Hepatocyte (in vitro differentiated cells): Measurements from ENCODE around the gene KDM4E. TPM values are rescaled to one million over a fixed set of nuclear protein-coding genes. Genes with fewer than 3 reads are reported as not detected.
A peak's percentile ranks its signal among the peaks of the same experiment; 100 is the strongest.

Experiments used
- DNase-seq: peaks from one replicate; pipeline ENCODE4 v3.0.0-alpha.2; 2016; ENCODE audit warnings: low spot score
- H2AFZ ChIP-seq: fragments of 200-600 bp; sonication (generic); 2 replicates; pipeline ENCODE4 v1.6.0; 2016; ENCODE audit warnings: antibody characterized with exemption, mild to moderate bottlenecking
- H3K27ac ChIP-seq: fragments of 200-600 bp; sonication (generic); 2 replicates; pipeline ENCODE4 v1.5.1; 2016; ENCODE audit warnings: mild to moderate bottlenecking
- H3K27me3 ChIP-seq: fragments of 200-600 bp; sonication (generic); 2 replicates; pipeline ENCODE4 v1.6.1; 2016
- H3K36me3 ChIP-seq: fragments of 200-600 bp; sonication (generic); replicated peaks from 2 replicates; pipeline ENCODE4 v1.5.1; 2016; ENCODE audit warnings: low read depth; ENCODE audit not compliant: insufficient read depth
- H3K4me1 ChIP-seq: fragments of 200-600 bp; sonication (generic); 2 replicates; pipeline ENCODE4 v1.5.1; 2016; ENCODE audit warnings: mild to moderate bottlenecking, moderate library complexity; ENCODE audit not compliant: insufficient read depth
- H3K4me2 ChIP-seq: fragments of 200-600 bp; sonication (generic); 2 replicates; pipeline ENCODE4 v1.6.0; 2016
- H3K4me3 ChIP-seq: fragments of 200-600 bp; sonication (generic); 2 replicates; pipeline ENCODE4 v1.5.1; 2016; ENCODE audit warnings: mild to moderate bottlenecking
- H3K79me2 ChIP-seq: fragments of 200-600 bp; sonication (generic); 2 replicates; pipeline ENCODE4 v1.6.0; 2017; ENCODE audit warnings: mild to moderate bottlenecking
- H3K9me2 ChIP-seq: fragments of 200-600 bp; sonication (generic); replicated peaks from 2 replicates; pipeline ENCODE4 v1.6.0; 2017; ENCODE audit warnings: mild to moderate bottlenecking; ENCODE audit not compliant: insufficient read depth
- H3K9me3 ChIP-seq: fragments of 200-600 bp; sonication (generic); 2 replicates; pipeline ENCODE4 v1.5.1; 2016; ENCODE audit warnings: low read depth, mild to moderate bottlenecking
- H4K20me1 ChIP-seq: fragments of 200-600 bp; sonication (generic); 2 replicates; pipeline ENCODE4 v1.6.0; 2016; ENCODE audit warnings: mild to moderate bottlenecking; ENCODE audit not compliant: insufficient read depth, poor library complexity, severe bottlenecking
- CTCF ChIP-seq: fragments of 200-600 bp; sonication (generic); IDR thresholded peaks from 2 replicates; pipeline ENCODE4 v1.5.1; 2016; ENCODE audit warnings: antibody characterized with exemption, mild to moderate bottlenecking; ENCODE audit not compliant: poor library complexity
- EZH2 ChIP-seq: fragments of 200-600 bp; sonication (generic); IDR thresholded peaks from 2 replicates; pipeline ENCODE4 v1.6.1; 2016; ENCODE audit warnings: antibody characterized with exemption, mild to moderate bottlenecking, borderline replicate concordance
- EZH2phosphoT487 ChIP-seq: fragments of 200-600 bp; sonication (generic); IDR thresholded peaks from one replicate; pipeline ENCODE4 v1.6.1; 2018; ENCODE audit warnings: antibody characterized with exemption, mild to moderate bottlenecking, low read depth, moderate library complexity; ENCODE audit not compliant: unreplicated experiment, severe bottlenecking
- WGBS: methylation state at CpG from one replicate; pipeline ENCODE4 v1.1.6; 2016; ENCODE audit warnings: low lambda C conversion rate; ENCODE audit errors: missing lambda C conversion rate; 5-methylcytosine and 5-hydroxymethylcytosine counted together
- polyA plus RNA-seq: library from polyadenylated mRNA; unstranded; fragments of >200 nt; fragmentation: Nextera tagmentation; extraction: Ambion mirVana; gene quantifications from 2 replicates; pipeline ENCODE4 v1.2.1, GENCODE V29; 2016
- total RNA-seq: library from RNA; depleted of rRNA; stranded (reverse); fragments of >200 nt; gene quantifications from 2 replicates; pipeline ENCODE4 v1.2.3, GENCODE V29; 2014

Gene KDM4E
- total and polyA plus RNA-seq, 2 experiments from 2014 or later = not detected

GRCh38 chr11:95066716-95067038 is 41.6 kb downstream of the KDM4E start, which contains the start of gene SRSF8:
SRSF8 (plus strand) TSS chr11:95066919; CDS start chr11:95067227, 308 bp downstream.
- H2AFZ ChIP-seq = peak within 1 kb of the TSS; percentile 63
- peaks cover 33% of the 10 kb centered on the region for H3K79me2 ChIP-seq
- DNase-seq = no peak
- no peaks in the 10 kb centered on the region for H3K27me3 ChIP-seq
- H3K4me1 ChIP-seq = peaks cover 6% of the 10 kb centered on the region
- H4K20me1 ChIP-seq = peaks cover 5% of the 10 kb centered on the region
- peak within 1 kb of the TSS; percentile 70 for H3K4me2 ChIP-seq
- TF ChIP-seq EZH2phosphoT487 (no peak), CTCF (no peak), EZH2 (no peak)
- WGBS = 1% methylated on average over 4 of the region's 4 CpGs
- peak within 1 kb of the TSS; percentile 93 for H3K4me3 ChIP-seq
- H3K36me3 ChIP-seq = no peaks in the 10 kb centered on the region
- peak within 1 kb of the TSS; percentile 99 for H3K27ac ChIP-seq
- H3K9me3 ChIP-seq = no peaks in the 10 kb centered on the region
- H3K9me2 ChIP-seq = no peaks in the 10 kb centered on the region

- no peaks in the 10 kb centered on the region for H3K9me3 ChIP-seq
Observed at GRCh38 chr11:95067039-95067840, 42.2 kb downstream of the KDM4E start.

GRCh38 chr11:95067841-95068219 is 42.8 kb downstream of the KDM4E start:
- peaks cover 6% of the 10 kb centered on the region for H3K4me1 ChIP-seq
- H4K20me1 ChIP-seq = peaks cover 5% of the 10 kb centered on the region
- no peaks in the 10 kb centered on the region for H3K27me3 ChIP-seq
- DNase-seq = no peak
- no peaks in the 10 kb centered on the region for H3K36me3 ChIP-seq
- H2AFZ ChIP-seq = peak overlapping the region; percentile 63
- H3K4me3 ChIP-seq = peak overlapping the region; percentile 93
- TF ChIP-seq CTCF (no peak), EZH2phosphoT487 (no peak), EZH2 (no peak)
- H3K27ac ChIP-seq = peak overlapping the region; percentile 99
- H3K79me2 ChIP-seq = peaks cover 37% of the 10 kb centered on the region
- H3K9me3 ChIP-seq = no peaks in the 10 kb centered on the region
- peak overlapping the region; percentile 70 for H3K4me2 ChIP-seq
- no peaks in the 10 kb centered on the region for H3K9me2 ChIP-seq
- 1% methylated on average over 16 of the region's 16 CpGs for WGBS

More at GRCh38 chr11:95067039-95067840, 42.2 kb downstream of the KDM4E start:
- Histone ChIP-seq H3K27me3 (no peaks in the 10 kb centered on the region), H3K79me2 (peaks cover 37% of the 10 kb centered on the region), H3K4me1 (peaks cover 6% of the 10 kb centered on the region), H3K27ac (peak overlapping the region; percentile 99), H3K36me3 (no peaks in the 10 kb centered on the region), H2AFZ (peak overlapping the region; percentile 63), H3K4me3 (peak overlapping the region; percentile 93), H3K4me2 (peak overlapping the region; percentile 70), H3K9me2 (no peaks in the 10 kb centered on the region), H4K20me1 (peaks cover 5% of the 10 kb centered on the region)
- TF ChIP-seq EZH2phosphoT487 (no peak), EZH2 (no peak), CTCF (peak; percentile 64)
- peak; percentile 91 for DNase-seq
- WGBS = under 1% methylated on average over 81 of the region's 98 CpGs
